Panc1 (cell line): Measurements from ENCODE around the gene SLC9A8. TPM values are rescaled to one million over a fixed set of nuclear protein-coding genes. Genes with fewer than 3 reads are reported as not detected.

Experiments used
- ATAC-seq: fragments of 200-7000 bp; cut with Tn5 transposase; 2 replicates; pipeline ENCODE4 v1.9.1; 2020; ENCODE audit warnings: mild to moderate bottlenecking, moderate library complexity
- BruUV-seq: library from RNA; stranded (reverse); fragments of 400-500 nt; replicated peaks from 2 replicates; lab custom pipeline; 2021; lab: Mats Ljungman, UMichigan
- CTCF ChIA-PET: fragments of 300-600 bp; sonication (Branson Sonifier 250); formaldehyde crosslinking; loops from one replicate; lab custom pipeline; 2022; ENCODE audit warnings: antibody characterized with exemption; lab: Charles Lee
- POLR2A ChIA-PET: fragments of 300-600 bp; sonication (Branson Sonifier 250); formaldehyde crosslinking; loops from one replicate; lab custom pipeline; 2022; ENCODE audit warnings: antibody characterized with exemption; lab: Charles Lee
- DNase-seq: peaks from one replicate; pipeline ENCODE4 v3.0.0-alpha.2; 2010; ENCODE audit warnings: low read depth, low spot score
- H3K27ac ChIP-seq: 2 replicates; pipeline ENCODE4 v1.5.1; 2011; ENCODE audit warnings: mild to moderate bottlenecking, low read length, inconsistent platforms
- H3K27me3 ChIP-seq: fragments of 200-500 bp; sonication (Bioruptor generic); 2 replicates; pipeline ENCODE4 v1.6.0; 2014; ENCODE audit warnings: low read length, inconsistent platforms; ENCODE audit not compliant: control insufficient read depth, insufficient read depth
- H3K36me3 ChIP-seq: fragments of 200-500 bp; sonication (Bioruptor generic); 2 replicates; pipeline ENCODE4 v1.5.1; 2014; ENCODE audit warnings: inconsistent platforms, mild to moderate bottlenecking, low read length, moderate library complexity; ENCODE audit not compliant: control insufficient read depth, insufficient read depth
- H3K4me1 ChIP-seq: 2 replicates; pipeline ENCODE4 v1.5.1; 2011; ENCODE audit warnings: inconsistent platforms, mild to moderate bottlenecking, low read length, moderate library complexity; ENCODE audit not compliant: control insufficient read depth, insufficient read depth
- H3K4me3 ChIP-seq, 2 experiments: 2 replicates each; pipeline ENCODE4 v1.5.1; 2011 to 2012; ENCODE audit warnings: low read depth in 2 of 2, low read length in 2 of 2, mild to moderate bottlenecking in 2 of 2, inconsistent platforms in 1 of 2, moderate library complexity in 1 of 2
- H3K9me3 ChIP-seq: fragments of 200-500 bp; sonication (Bioruptor generic); 2 replicates; pipeline ENCODE4 v1.5.1; 2014; ENCODE audit warnings: low read depth, mild to moderate bottlenecking, inconsistent platforms, low read length, moderate library complexity; ENCODE audit not compliant: control insufficient read depth, insufficient read depth
- CTCF ChIP-seq: fragments of 450-650 bp; IDR thresholded peaks from 2 replicates; pipeline ENCODE4 v1.5.1; 2017; ENCODE audit warnings: mild to moderate bottlenecking
- POLR2AphosphoS5 ChIP-seq: IDR thresholded peaks from 2 replicates; pipeline ENCODE4 v1.6.1; 2012; ENCODE audit warnings: mild to moderate bottlenecking, low read depth, low read length, moderate library complexity
- SIN3A ChIP-seq: IDR thresholded peaks from 2 replicates; pipeline ENCODE4 v1.6.1; 2012; ENCODE audit warnings: low read depth, mild to moderate bottlenecking, low read length, moderate library complexity, borderline replicate concordance; ENCODE audit not compliant: insufficient read depth
- TCF7L2 ChIP-seq: IDR thresholded peaks from 2 replicates; pipeline ENCODE4 v1.6.1; 2011; ENCODE audit warnings: mild to moderate bottlenecking, low read depth, low read length, inconsistent platforms
- in situ Hi-C: cut with HindIII; loops from 2 replicates; pipeline ENCODE4 v1.10.0; 2016; ENCODE audit warnings: low sequenced_read_pairs, low pct_unique_long_range_greater_than_20kb
- intact Hi-C: fragments of 100-400 bp; cut with micrococcal nuclease; formaldehyde crosslinking; loops from one replicate; pipeline ENCODE4 v1.10.0; 2022; ENCODE audit not compliant: unreplicated experiment
- total RNA-seq: library from RNA; stranded (reverse); gene quantifications from one replicate; pipeline ENCODE4 v1.2.1, GENCODE V29; 2021; ENCODE audit not compliant: unreplicated experiment
- TF ChIP-seq, protein P1 (sequence below), 2 experiments: IDR thresholded peaks; 2 replicates each; pipeline ENCODE4 v1.6.1; 2011 to 2012; ENCODE audit warnings: low read depth in 2 of 2, control low read depth in 1 of 2, low read length in 1 of 2, mild to moderate bottlenecking in 1 of 2, moderate library complexity in 1 of 2; ENCODE audit not compliant: insufficient read depth in 1 of 2

The SLC9A8 gene
- total RNA-seq, 1 experiment from 2014 or later: 6.7 TPM

GRCh38 chr20:49792611-49793010, 20.0 kb upstream of the SLC9A8 start:
- no peak for TF ChIP-seq POLR2AphosphoS5
- Histone ChIP-seq H3K36me3 (no peaks in the 10 kb centered on the region), H3K27ac (no peak overlapping the region), H3K4me3 (no peak overlapping the region), H3K4me1 (no peaks in the 10 kb centered on the region), H3K27me3 (no peaks in the 10 kb centered on the region), H3K9me3 (no peaks in the 10 kb centered on the region)
- no peak for DNase-seq
- ChIA-PET CTCF (no interaction called here), POLR2A (no interaction called here)
- intact Hi-C loops: no loop called here
- in situ Hi-C loops: no loop called here
- BruUV-seq: no TSS peak
- no peak for ATAC-seq

- ChIA-PET POLR2A (no interaction called here), CTCF (no interaction called here)
- no peak for ATAC-seq
- H3K27me3 ChIP-seq: no peaks in the 10 kb centered on the region
- no peaks in the 10 kb centered on the region for H3K4me1 ChIP-seq
- no TSS peak for BruUV-seq
- H3K36me3 ChIP-seq: no peaks in the 10 kb centered on the region
- no peaks in the 10 kb centered on the region for H3K9me3 ChIP-seq
- intact Hi-C loops (no loop called here), in situ Hi-C loops (no loop called here)
- no peak for DNase-seq
- TF ChIP-seq SIN3A (no peak), TCF7L2 (no peak), POLR2AphosphoS5 (no peak), CTCF (no peak)
- TF ChIP-seq, protein P1, sequence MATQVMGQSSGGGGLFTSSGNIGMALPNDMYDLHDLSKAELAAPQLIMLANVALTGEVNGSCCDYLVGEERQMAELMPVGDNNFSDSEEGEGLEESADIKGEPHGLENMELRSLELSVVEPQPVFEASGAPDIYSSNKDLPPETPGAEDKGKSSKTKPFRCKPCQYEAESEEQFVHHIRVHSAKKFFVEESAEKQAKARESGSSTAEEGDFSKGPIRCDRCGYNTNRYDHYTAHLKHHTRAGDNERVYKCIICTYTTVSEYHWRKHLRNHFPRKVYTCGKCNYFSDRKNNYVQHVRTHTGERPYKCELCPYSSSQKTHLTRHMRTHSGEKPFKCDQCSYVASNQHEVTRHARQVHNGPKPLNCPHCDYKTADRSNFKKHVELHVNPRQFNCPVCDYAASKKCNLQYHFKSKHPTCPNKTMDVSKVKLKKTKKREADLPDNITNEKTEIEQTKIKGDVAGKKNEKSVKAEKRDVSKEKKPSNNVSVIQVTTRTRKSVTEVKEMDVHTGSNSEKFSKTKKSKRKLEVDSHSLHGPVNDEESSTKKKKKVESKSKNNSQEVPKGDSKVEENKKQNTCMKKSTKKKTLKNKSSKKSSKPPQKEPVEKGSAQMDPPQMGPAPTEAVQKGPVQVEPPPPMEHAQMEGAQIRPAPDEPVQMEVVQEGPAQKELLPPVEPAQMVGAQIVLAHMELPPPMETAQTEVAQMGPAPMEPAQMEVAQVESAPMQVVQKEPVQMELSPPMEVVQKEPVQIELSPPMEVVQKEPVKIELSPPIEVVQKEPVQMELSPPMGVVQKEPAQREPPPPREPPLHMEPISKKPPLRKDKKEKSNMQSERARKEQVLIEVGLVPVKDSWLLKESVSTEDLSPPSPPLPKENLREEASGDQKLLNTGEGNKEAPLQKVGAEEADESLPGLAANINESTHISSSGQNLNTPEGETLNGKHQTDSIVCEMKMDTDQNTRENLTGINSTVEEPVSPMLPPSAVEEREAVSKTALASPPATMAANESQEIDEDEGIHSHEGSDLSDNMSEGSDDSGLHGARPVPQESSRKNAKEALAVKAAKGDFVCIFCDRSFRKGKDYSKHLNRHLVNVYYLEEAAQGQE (IDR thresholded peaks at IDR 0.05; ENCODE audit: insufficient read depth in 1 of 2, low read depth in 2 of 2, low read length in 1 of 2): no peak
- no peak overlapping the region for H3K27ac ChIP-seq
- no peak overlapping the region for H3K4me3 ChIP-seq
Observed at GRCh38 chr20:49794336-49795134, 18.1 kb upstream of the SLC9A8 start.

DNA sequence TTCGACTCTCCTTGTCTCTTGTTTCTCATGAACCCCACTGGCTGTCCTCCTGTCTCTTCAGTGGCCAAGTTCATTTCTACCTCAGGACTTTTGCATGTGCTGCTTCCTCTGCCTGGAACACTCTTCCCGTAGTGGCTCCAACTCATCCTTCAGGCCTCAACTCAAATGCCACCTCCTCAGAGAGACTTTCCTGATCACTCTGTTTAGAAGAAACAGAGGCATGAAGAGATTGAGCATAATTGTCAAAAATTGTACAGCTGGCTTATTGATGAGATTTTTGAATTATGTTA, 17.5 kb upstream of the SLC9A8 start:
- no peaks in the 10 kb centered on the region for H3K4me1 ChIP-seq
- no peaks in the 10 kb centered on the region for H3K9me3 ChIP-seq
- no peak overlapping the region for H3K4me3 ChIP-seq
- no peak for ATAC-seq
- no peaks in the 10 kb centered on the region for H3K36me3 ChIP-seq
- POLR2A ChIA-PET: no interaction called here
- intact Hi-C loops (no loop called here), in situ Hi-C loops (no loop called here)
- H3K27ac ChIP-seq: no peak overlapping the region
- no TSS peak for BruUV-seq
- DNase-seq: no peak
- TF ChIP-seq, protein P1 (IDR thresholded peaks at IDR 0.05; ENCODE audit: insufficient read depth in 1 of 2, low read depth in 2 of 2, low read length in 1 of 2): no peak
- TF ChIP-seq TCF7L2 (no peak), SIN3A (no peak), CTCF (no peak), POLR2AphosphoS5 (no peak)
- H3K27me3 ChIP-seq: no peaks in the 10 kb centered on the region
- CTCF ChIA-PET: no interaction called here
